Transverse colon (tissue), 4 donors: ENCODE measurements around the gene ANKLE1.

Source experiments
- CTCF ChIP-seq, 5 experiments: fragments of 200-600 bp in 3 of 5; fragments of 450-650 bp in 2 of 5; sonication (generic) in 3 of 5; IDR thresholded peaks; 1 replicate in 2 of 5; 2 replicates in 3 of 5; pipeline ENCODE4 v1.5.1; 2016 to 2017; ENCODE audit warnings: antibody characterized with exemption in 5 of 5, inconsistent platforms in 3 of 5, mild to moderate bottlenecking in 2 of 5, moderate library complexity in 1 of 5
- POLR2A ChIP-seq: fragments of 450-650 bp; IDR thresholded peaks from one replicate; pipeline ENCODE4 v1.6.1; 2016; ENCODE audit warnings: antibody characterized with exemption, mild to moderate bottlenecking, moderate library complexity
- POLR2AphosphoS5 ChIP-seq, 3 donors: sonication (generic); formaldehyde crosslinking; IDR thresholded peaks; one replicate each; pipeline ENCODE4 v1.6.1; 2016; ENCODE audit warnings: antibody characterized with exemption in 3 of 3

DNA sequence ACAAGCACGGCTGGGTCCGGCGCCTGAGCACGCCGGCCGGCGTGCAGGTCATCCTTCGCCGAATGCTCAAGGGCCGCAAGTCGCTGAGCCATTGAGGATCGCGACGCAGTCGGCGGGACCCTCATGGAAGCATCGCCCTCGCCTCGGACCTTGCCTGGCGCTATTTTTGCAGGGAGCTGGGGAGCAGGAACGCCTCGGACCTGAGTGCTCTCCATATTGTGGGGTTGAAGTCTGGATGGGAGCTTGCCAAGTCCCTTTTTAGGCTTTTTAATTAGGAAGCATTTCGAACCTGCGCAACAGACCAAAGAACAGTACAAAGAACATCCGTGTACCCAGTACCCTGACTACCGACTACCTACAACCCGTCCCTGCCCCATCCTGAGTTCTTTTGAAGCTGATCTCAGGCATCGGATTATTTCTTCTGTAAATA, 24.6 kb downstream of the ANKLE1 start:
- TF ChIP-seq CTCF (IDR thresholded peaks at IDR 0.05) (no peak), POLR2A (no peak), POLR2AphosphoS5 (IDR thresholded peaks at IDR 0.05) (no peak)
